Peyer's patch (tissue), 4 donors: Measurements from ENCODE around the gene ANKMY1.

ENCODE experiments used
- POLR2A ChIP-seq, 2 donors: fragments of 450-650 bp; IDR thresholded peaks; one replicate each; pipeline ENCODE4 v1.5.1; 2017; ENCODE audit warnings: antibody characterized with exemption in 2 of 2, mild to moderate bottlenecking in 2 of 2, moderate library complexity in 2 of 2
- TF ChIP-seq, protein P1 (sequence below), 6 experiments: fragments of 450-650 bp in 4 of 6; fragments of 200-600 bp in 2 of 6; sonication (generic) in 1 of 6; IDR thresholded peaks; one replicate each; pipeline ENCODE4 v1.5.1; 2017 to 2019; ENCODE audit warnings: antibody characterized with exemption in 6 of 6, mild to moderate bottlenecking in 3 of 6, moderate library complexity in 1 of 6

DNA sequence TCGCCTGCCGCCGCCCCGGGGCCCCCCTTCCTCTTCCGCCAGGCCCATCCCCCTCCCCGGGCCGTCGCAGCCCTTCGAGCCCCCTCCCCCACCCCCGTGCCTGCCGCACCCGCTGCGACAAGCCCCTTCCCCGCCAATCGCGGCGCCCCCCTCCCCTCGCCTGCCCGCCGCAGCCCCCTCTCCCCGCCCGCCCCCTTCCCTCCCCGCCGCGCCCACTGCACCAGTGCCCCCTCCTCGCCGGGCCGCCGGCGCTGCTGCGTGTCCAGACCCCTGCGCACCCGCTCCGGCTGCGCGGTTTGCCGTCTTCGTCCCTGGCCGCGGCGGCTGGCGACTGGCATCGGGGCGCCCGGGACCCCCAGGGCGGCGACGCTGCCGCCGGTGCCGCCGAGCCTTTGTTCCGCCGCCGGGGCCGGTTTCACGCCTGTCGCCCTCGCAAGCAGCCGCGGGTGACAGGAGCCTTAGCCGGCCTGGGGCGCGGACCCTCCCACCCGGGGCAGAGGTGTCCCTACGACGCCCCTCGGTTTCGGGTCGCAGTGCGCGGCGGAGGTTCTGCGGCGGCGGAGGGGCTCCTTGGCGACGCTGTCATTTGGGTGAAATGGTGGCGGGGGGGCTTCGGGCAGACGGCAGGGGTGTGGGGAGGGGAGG is 104.2 kb downstream of the ANKMY1 start:
- TF ChIP-seq, protein P1, sequence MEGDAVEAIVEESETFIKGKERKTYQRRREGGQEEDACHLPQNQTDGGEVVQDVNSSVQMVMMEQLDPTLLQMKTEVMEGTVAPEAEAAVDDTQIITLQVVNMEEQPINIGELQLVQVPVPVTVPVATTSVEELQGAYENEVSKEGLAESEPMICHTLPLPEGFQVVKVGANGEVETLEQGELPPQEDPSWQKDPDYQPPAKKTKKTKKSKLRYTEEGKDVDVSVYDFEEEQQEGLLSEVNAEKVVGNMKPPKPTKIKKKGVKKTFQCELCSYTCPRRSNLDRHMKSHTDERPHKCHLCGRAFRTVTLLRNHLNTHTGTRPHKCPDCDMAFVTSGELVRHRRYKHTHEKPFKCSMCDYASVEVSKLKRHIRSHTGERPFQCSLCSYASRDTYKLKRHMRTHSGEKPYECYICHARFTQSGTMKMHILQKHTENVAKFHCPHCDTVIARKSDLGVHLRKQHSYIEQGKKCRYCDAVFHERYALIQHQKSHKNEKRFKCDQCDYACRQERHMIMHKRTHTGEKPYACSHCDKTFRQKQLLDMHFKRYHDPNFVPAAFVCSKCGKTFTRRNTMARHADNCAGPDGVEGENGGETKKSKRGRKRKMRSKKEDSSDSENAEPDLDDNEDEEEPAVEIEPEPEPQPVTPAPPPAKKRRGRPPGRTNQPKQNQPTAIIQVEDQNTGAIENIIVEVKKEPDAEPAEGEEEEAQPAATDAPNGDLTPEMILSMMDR (IDR thresholded peaks at IDR 0.05): no peak
- no peak for TF ChIP-seq POLR2A (IDR thresholded peaks at IDR 0.05)
